ENCODE measurements around the gene ZXDC.

DNA sequence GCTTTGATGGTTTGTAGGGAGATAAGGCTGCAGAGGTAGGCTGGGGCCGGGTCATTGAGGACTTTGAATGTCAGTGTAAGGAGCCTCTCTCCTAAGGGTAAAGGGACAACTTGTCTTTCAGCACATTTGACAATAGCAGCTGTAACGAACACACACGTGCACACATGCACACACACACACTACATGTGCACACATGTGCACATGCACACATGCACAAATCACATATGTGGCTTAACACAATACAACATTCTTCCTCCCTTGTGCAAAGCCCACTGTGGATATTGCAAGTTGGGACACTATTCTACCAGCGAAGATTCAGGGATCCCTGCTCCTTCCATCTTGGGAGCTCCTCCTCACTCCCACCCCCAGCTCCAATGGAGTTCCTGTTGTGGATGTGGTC, 82.1 kb downstream of the ZXDC start:
- TF ChIP-seq EZH2 (IDR thresholded peaks at IDR 0.05; ENCODE audit: insufficient read depth, poor library complexity, severe bottlenecking) (no peak), EZH2phosphoT487 (IDR thresholded peaks at IDR 0.05; ENCODE audit: insufficient read depth, low read depth) (no peak)
